Right renal cortex interstitium (tissue), 3 donors: ENCODE data around the gene UIMC1. TPM values are rescaled to one million over a fixed set of nuclear protein-coding genes. Genes with fewer than 3 reads are reported as not detected.
"Not testable (repeated sequence)": the region's sequence is repeated elsewhere in the genome, so short reads cannot be mapped to it uniquely, and the experiment has no call there.

Experiments used
- DNase-seq, 3 donors: peaks; one replicate each; pipeline ENCODE4 v3.0.0-alpha.2; 2013; ENCODE audit warnings: low read depth in 3 of 3, low spot score in 2 of 3
- polyA plus RNA-seq, 3 donors: library from polyadenylated mRNA; unstranded; fragments of 120-200 nt; gene quantifications; one replicate each; pipeline ENCODE4 v1.2.1, GENCODE V29; 2013; ENCODE audit not compliant: insufficient read length in 3 of 3

Gene UIMC1
- polyA plus RNA-seq, 3 donors: 41.4 to 52.1 (median 49.2) TPM

DNA sequence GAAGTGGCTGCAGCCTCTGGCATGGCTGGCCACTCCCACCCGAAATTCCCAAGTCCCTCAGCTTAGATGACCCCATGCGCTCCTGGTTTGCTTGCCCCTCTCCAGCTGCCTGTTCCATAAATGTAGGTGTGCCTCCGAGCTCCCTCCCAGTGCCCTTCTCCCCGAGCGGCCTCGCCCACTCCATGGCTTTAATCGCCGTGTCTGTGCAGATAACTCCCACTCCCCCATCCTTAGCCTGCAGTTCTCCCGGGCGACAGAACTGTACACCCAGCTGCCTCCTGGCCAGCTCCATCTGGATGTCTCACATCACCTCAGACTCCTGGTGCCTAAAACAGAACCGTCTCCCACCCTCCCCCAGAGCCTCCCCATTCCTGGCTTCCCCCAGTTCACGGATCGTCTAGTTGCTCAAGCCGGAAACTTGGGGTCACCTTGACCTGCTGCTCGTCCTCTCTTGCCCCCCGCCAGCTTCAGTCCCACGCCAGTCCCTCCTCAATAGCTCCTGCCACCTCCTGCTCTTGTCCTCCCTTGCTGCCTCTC, 131.5 kb downstream of the UIMC1 start:
- DNase-seq: no peak

DNA sequence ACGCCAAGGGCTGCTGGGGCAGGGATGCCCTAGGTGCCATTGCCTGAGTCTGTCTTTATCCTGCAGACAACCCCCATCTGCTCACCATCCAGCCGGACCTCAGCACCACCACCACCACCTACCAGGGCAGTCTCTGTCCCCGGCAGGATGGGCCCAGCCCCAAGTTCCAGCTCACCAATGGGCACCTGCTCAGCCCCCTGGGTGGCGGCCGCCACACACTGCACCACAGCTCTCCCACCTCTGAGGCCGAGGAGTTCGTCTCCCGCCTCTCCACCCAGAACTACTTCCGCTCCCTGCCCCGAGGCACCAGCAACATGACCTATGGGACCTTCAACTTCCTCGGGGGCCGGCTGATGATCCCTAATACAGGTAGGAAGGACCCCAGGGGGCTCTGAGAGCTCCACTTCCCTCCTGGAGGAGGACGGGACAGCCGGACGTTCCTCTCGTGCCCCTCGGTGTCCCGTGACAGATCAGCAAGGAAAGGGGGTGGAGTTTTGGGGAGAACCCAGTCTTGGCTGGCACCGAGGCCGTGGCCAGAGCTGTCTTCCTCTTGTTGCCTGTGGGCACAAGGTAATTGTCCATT, 132.3 kb downstream of the UIMC1 start:
- no peak for DNase-seq

DNA sequence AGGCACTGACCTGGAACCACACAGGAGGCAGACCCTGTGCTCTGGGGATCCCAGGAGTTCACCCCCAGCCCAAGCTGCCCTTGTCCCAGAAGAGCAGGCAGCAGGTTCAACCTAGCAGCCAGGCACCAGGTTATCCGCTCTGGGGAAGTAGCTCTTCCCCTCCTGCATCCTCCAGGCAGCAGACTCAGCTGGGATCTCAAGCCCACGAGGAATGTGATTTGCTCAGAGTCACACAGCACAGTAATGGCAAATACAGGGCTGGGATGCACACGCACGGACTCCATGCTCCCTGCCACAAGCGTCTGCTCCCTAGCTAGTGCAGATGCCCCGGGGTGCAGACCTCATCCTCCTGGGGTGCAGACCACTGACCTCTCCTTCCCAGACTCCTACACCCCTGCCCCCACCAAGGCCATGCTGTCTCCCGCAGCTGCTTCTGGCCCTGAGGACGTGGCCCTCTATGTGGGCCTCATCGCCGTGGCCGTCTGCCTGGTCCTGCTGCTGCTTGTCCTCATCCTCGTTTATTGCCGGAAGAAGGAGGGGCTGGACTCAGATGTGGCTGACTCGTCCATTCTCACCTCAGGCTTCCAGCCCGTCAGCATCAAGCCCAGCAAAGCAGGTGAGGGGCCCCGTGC, 132.9 kb downstream of the UIMC1 start:
- no peak for DNase-seq

DNA sequence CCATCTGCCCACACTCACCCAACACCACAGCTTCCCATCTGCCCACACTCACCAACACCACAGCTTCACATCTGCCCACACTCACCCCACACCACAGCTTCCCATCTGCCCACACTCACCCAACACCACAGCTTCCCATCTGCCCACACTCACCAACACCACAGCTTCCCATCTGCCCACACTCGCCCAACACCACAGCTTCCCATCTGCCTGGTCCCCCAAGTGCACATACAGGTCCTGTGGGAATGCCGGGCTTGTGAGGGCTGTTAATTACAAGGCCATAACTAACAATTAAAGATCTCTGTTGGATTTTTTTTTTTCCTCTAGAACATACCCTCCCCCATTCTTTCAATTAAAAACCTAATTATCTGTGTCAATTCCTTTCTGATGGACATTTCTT, 133.6 kb downstream of the UIMC1 start:
- DNase-seq: not testable (repeated sequence)

DNA sequence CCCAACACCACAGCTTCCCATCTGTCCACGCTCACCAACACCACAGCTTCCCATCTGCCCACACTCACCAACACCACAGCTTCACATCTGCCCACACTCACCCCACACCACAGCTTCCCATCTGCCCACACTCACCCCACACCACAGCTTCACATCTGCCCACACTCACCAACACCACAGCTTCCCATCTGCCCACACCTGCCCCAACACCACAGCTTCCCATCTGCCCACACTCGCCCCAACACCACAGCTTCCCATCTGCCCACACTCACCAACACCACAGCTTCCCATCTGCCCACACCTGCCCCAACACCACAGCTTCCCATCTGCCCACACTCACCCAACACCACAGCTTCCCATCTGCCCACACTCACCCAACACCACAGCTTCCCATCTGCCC, 134.0 kb downstream of the UIMC1 start:
- DNase-seq: not testable (repeated sequence)

DNA sequence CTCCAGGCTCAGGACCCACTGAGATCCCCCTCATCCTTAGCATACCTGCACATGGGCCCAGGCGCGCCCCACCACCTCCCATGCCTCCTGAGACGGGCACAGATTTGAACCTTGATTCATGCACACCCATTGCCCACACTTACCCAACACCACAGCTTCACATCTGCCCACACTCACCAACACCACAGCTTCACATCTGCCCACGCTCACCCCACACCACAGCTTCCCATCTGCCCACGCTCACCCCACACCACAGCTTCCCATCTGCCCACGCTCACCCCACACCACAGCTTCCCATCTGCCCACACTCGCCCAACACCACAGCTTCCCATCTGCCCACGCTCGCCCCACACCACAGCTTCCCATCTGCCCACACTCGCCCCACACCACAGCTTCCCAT, 135.9 kb downstream of the UIMC1 start:
- not testable (repeated sequence) for DNase-seq

DNA sequence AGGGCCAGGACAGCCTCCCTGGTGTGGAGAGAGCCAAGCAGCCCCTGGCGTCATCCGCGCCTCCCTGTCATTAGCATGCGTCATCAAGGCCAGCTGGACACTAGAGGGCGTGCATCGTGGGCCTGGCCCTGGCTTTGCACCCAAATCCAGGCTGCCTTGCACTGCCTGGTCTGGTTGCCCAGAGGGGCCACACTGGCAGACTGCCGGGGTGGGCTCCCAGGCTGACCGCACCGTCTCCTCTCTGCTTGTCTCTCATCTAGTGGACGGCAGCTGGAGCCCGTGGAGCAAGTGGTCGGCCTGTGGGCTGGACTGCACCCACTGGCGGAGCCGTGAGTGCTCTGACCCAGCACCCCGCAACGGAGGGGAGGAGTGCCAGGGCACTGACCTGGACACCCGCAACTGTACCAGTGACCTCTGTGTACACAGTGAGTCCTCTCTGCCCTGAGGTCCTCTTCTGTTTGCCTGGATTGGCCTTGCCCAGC, 136.4 kb downstream of the UIMC1 start:
- no peak for DNase-seq

DNA sequence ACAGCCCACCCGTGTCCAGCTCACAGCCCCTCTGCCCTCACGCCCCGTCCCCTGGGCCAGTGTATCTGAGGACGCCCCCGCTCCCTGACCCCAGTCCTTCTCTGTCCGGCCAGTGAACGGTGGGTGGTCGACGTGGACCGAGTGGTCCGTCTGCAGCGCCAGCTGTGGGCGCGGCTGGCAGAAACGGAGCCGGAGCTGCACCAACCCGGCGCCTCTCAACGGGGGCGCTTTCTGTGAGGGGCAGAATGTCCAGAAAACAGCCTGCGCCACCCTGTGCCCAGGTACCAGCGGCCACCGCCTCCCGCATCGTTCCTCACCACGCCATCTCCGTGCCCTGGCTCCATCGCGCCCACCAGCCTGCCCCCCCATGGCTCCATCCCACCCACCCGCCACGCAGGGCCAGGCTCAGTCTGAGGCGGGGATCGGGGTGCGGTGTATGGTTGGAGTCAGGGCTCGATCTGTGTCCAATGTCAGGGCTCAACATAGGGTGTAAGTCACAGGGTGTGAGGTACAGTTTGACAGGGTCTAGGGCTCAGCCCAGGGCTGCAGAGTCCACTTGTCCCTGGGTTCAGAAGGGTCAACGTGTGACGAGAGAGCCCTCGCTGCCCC, 137.0 kb downstream of the UIMC1 start:
- no peak for DNase-seq

DNA sequence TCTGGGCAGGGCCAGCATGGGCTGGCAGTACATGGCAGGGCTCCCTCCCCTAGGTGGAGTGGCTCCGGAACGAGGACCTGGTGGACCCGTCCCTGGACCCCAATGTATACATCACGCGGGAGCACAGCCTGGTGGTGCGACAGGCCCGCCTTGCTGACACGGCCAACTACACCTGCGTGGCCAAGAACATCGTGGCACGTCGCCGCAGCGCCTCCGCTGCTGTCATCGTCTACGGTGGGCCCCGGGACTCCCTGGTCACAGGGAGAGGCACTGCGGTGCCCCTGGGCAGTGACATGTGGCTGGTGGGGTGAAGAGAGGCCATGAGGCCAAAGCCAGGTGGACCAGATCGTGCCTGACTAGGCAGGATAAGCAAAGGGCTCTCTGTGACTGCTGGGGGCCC, 137.8 kb downstream of the UIMC1 start:
- DNase-seq: no peak

DNA sequence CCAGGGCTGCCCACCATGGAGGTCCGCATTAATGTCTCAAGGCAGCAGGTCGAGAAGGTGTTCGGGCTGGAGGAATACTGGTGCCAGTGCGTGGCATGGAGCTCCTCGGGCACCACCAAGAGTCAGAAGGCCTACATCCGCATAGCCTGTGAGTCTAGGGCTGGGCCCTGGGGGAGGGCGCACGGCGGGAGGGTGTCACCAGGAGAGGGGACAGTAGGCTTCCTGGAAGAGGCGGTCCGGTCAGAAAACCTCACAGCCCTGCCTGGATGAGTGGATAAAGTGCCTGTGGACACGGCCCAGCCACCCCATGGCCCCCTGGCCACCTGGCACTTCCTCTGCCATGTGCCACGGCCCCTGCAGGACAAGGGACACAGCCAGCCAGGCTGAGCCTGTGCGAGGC, 138.5 kb downstream of the UIMC1 start:
- no peak for DNase-seq

DNA sequence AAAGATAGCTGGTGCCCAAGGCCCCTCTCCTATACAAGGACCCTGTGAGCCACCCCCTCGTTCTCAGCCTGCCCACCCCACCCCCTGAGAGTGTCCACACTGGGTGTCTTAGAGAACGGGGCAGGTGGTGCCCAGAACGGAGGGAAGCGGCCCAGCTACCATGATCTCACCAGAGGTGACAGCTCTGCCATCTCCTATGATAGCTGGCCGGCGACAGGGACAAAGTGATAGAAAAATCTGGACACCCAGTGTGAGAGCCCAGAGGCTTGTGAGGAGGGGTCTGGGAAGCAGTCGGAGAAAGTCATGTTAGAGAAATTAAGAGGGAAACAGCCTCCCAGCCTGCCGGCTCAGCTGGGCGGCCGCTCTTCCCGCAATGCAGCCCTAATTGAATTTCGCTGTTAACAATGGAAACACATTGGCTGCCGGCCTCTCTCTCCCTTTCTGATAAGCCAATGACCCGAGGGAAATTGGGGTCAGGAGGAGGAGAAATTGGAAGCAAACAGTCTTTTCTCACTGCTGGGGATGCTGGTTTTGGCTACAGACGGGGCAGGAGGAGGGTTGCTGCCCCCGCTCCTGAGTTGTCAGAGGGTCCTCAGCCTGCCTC, 139.8 kb downstream of the UIMC1 start:
- DNase-seq: no peak

DNA sequence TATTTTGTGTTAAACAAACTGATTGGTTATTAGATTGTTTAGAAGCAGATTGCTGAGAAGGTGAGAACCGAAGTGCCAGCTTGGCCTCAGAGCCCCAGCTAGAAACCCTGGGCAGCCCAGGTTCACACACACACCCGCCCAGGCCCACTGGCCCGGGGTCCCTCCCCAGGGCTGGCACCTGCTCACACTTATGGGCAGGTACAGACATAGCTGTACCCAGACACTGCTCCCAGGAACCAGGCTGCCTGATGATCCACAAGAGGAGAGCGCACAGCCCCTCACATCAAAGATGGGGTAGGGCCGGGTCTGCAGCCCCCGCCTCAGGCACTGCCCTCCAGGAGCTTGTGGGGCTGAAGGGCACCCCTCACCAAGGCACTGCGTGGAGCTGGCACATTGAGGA, 140.6 kb downstream of the UIMC1 start:
- no peak for DNase-seq

DNA sequence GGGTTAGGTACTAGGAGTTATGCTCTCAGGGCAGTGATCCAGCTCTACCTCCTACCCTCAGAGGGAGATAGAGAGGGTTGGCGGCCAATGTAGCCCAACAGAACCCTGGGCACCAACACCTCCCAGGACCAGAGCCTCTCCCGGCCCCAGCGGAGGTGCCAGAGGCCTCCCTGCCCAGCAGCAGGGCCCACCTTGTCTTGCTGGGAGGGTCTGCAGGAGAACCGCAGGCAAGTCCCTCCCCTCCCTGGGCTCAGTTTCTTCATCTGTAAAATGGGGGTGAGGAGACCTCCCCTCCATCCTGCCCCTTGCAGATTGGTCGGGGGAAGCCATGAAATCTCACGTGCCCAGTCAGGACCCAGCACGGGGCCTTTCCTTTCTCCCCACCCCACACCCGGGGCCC, 141.8 kb downstream of the UIMC1 start:
- no peak for DNase-seq

DNA sequence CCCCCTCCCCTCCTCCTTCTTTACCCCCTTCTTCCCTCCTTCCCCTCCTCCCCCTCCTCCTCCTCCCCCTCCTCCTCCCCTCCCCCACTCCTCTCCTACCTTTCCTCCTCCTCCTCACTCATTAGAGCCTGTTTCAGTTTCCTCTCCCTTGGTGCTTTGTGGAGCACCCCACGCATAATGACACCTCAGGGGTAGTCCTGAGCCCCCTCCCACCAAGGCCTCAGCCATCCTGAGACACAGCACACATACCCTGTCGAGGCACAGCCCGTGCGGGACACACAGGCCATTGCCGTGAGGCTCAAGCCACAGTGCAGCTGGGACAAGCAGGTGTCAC, 142.8 kb downstream of the UIMC1 start:
- DNase-seq: no peak

DNA sequence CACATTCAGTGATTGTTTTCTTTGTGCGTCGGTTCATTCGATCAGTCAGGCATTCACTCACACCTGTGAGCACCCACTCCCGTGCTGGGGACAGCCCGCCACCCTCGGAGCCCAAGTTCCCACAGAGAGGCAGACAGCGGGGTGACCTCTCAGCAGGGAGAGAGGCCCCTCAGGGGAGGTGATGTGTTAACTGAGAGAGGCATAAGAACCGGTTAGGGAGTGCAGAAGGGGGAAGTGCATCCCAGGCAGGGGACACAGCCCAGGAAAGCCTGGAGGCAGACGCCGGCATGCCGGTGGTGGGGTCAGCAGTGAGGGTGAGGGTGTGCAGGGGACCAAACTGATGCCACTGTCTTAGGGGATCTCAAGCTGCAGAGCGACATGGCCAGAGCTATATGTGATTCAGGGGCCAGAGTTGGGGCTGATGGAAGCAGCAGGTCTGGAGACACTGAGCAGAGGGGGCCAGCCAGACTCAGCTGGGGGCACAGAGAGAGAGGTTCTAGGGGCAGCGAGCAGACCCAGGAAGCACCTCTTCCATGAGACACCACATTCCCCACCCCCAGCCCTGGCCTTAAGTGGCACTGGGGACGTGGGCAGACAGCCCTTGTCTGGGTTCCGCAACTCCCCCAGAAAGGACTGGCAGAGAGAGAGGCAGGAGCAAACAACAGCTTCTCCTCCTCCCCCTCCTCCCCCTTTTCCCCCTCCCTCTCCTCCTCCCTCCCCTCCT, 143.4 kb downstream of the UIMC1 start:
- no peak for DNase-seq

DNA sequence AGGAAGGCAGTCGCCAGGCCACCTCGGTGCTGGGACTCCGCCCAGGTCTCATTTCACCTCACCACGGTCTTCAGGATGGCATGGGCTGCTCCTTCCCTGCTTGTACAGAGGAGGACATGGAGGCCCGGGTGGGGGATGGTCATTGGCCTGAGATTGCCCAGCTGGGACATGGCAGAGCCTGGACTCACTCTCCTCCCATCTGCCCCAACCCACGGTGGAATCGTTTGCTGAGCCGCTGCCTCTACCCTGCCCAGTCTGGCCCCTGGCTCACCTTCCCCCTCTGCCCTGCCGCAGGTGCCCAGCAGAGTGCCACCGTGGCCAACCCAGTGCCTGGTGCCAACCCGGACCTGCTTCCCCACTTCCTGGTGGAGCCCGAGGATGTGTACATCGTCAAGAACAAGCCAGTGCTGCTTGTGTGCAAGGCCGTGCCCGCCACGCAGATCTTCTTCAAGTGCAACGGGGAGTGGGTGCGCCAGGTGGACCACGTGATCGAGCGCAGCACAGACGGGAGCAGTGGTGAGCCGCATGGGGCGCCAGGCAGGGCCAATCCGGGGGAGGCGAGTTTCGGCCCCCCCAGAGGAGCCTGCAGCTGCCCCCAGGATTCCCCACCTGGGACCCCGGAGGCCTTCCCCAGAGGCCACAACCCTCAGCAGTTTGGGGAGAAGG, 144.1 kb downstream of the UIMC1 start:
- no peak for DNase-seq

DNA sequence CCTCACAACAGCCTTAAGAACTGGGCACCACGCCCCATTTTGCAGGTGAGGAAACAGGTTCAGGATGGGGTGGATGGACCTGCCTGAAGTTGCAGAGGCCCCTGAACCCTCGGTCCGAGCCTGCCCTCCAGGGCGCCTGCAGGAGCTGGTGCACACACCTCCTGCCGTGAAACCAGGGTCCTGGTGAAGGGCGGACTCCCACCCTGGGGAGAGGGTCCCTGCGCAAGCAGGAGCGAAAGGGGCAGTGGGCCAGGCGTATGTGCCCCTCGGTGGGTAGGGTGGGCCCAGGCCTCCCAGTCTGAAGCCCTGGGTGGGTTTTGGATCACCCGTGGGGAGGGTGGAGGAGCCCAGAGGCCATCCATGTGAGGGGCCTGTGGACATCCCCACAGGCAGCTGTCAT, 145.3 kb downstream of the UIMC1 start:
- DNase-seq: no peak

DNA sequence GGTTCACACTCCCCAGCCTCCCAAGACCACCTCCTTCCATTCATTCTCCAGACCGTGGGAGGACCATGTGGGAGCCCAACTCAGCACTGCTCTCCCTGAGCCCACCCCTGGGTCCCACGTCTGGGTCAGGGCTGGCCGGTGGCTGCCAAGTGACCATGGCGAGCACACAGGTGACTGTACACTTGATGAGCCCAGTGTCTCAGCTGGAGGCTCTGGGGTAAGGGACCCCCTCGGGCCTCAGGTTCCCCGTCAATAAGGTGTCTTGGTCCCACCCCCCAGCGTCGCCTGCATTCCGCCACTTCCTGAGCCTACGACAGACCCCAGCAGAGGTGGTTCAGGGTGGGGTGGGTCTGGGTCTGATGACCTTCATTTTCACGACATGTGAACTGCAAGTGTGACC, 146.2 kb downstream of the UIMC1 start:
- DNase-seq: no peak

DNA sequence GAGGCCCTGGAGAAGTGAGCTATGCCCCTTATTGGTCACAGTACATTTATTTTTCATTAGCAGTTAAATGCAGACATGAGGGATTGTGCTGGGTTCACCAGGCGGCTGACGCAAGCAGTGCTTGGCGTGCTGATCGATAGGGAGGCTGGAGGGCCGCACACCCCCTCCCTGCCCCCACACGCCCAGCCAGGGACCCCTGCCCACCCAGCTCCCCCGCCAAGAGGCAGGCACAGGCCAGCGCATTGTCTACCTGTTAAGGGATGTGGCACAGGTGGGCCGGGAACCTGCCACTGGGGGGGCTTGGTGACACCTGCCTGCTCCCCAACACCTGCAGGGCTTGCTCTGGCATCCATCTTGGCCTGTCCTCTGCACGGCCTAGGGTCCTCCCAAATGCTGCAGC, 146.7 kb downstream of the UIMC1 start:
- no peak for DNase-seq

DNA sequence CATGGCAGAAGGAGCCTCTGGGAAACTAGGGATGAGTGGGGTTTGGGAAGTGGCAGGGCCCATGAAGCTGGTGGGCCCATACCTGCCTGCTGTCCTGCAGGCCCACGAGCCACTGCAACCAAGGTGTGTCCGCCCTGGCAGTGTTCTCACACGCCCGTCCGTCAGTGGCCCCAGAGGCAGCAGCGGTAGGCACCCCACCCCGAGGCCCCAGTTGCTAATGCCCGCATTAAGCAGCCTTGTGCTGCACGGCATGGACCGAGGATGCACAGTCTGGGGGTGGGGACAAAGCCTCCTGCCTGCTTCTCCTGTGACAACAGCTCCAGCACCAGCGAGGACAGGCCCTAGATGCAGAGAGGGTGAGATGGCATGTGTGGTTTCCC, 148.7 kb downstream of the UIMC1 start:
- DNase-seq: no peak
